ENCODE data around the gene SELENOO.

The SELENOO gene

GRCh38 chr22:50222508-50222907, 21.7 kb downstream of the SELENOO start:
- DNase-seq (ENCODE audit: low read depth) = no peak
- no peak overlapping the region for H3K4me3 ChIP-seq (ENCODE audit: control insufficient read depth, low read depth, low read length)
- TF ChIP-seq, protein P1, sequence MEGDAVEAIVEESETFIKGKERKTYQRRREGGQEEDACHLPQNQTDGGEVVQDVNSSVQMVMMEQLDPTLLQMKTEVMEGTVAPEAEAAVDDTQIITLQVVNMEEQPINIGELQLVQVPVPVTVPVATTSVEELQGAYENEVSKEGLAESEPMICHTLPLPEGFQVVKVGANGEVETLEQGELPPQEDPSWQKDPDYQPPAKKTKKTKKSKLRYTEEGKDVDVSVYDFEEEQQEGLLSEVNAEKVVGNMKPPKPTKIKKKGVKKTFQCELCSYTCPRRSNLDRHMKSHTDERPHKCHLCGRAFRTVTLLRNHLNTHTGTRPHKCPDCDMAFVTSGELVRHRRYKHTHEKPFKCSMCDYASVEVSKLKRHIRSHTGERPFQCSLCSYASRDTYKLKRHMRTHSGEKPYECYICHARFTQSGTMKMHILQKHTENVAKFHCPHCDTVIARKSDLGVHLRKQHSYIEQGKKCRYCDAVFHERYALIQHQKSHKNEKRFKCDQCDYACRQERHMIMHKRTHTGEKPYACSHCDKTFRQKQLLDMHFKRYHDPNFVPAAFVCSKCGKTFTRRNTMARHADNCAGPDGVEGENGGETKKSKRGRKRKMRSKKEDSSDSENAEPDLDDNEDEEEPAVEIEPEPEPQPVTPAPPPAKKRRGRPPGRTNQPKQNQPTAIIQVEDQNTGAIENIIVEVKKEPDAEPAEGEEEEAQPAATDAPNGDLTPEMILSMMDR (IDR thresholded peaks at IDR 0.05; ENCODE audit: control insufficient read depth, insufficient read depth, low read depth, low read length, missing control alignments) = no peak

GRCh38 chr22:50224071-50224470, 23.3 kb downstream of the SELENOO start:
- no peak for DNase-seq (ENCODE audit: low read depth)

GRCh38 chr22:50225200-50225969, 24.6 kb downstream of the SELENOO start:
- TF ChIP-seq, protein P1 (IDR thresholded peaks at IDR 0.05; ENCODE audit: control insufficient read depth, insufficient read depth, low read depth, low read length, missing control alignments) = no peak
- no peak overlapping the region for H3K4me3 ChIP-seq (ENCODE audit: control insufficient read depth, low read depth, low read length)
- no peak for DNase-seq (ENCODE audit: low read depth)

More at GRCh38 chr22:50224071-50224470, 23.3 kb downstream of the SELENOO start:
- TF ChIP-seq, protein P1 (IDR thresholded peaks at IDR 0.05; ENCODE audit: control insufficient read depth, insufficient read depth, low read depth, low read length, missing control alignments) = no peak
- H3K4me3 ChIP-seq (ENCODE audit: control insufficient read depth, low read depth, low read length) = no peak overlapping the region

- TF ChIP-seq, protein P1 (IDR thresholded peaks at IDR 0.05; ENCODE audit: control insufficient read depth, insufficient read depth, low read depth, low read length, missing control alignments) = no peak
- no peak overlapping the region for H3K4me3 ChIP-seq (ENCODE audit: control insufficient read depth, low read depth, low read length)
- DNase-seq (ENCODE audit: low read depth) = no peak
Measured at GRCh38 chr22:50226063-50226874, 25.5 kb downstream of the SELENOO start.

DNA sequence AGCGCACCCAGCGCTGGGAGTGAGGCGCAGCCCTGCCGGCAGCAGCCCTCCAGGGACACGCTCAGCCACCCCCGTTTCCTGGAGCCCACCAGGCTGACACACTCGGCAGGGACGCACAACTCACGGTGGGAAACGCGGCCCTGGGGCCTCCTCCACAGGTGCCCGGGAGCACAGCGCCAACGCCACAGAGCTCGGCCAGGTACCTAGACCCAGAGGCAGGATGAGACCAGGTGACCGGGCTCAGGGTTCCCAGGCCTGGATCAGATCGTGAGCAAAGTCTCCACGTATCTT, 26.0 kb downstream of the SELENOO start:
- no peak overlapping the region for H3K4me3 ChIP-seq (ENCODE audit: control insufficient read depth, low read depth, low read length)
- DNase-seq (ENCODE audit: low read depth) = no peak
- TF ChIP-seq, protein P1 (IDR thresholded peaks at IDR 0.05; ENCODE audit: control insufficient read depth, insufficient read depth, low read depth, low read length, missing control alignments) = no peak

- DNase-seq (ENCODE audit: low read depth) = no peak
- no peak overlapping the region for H3K4me3 ChIP-seq (ENCODE audit: control insufficient read depth, low read depth, low read length)
- TF ChIP-seq, protein P1 (IDR thresholded peaks at IDR 0.05; ENCODE audit: control insufficient read depth, insufficient read depth, low read depth, low read length, missing control alignments) = no peak
Measured at GRCh38 chr22:50227579-50228215, 26.9 kb downstream of the SELENOO start.
